Dendritic cell treated with granulocyte-macrophage colony-stimulating factor and Interleukin-4, amounts not matched to agents 40 ng/mL and 50 ng/mL, for 4 days (primary cell): ENCODE measurements around the gene HK1.

Source experiments
- H3K27ac Mint-ChIP-seq: one replicate; pipeline ENCODE4 v1.8.0; 2022; ENCODE audit warnings: mild to moderate bottlenecking, mixed read lengths
- H3K27me3 Mint-ChIP-seq: one replicate; pipeline ENCODE4 v1.8.0; 2022; ENCODE audit warnings: mild to moderate bottlenecking, mixed read lengths
- H3K36me3 Mint-ChIP-seq: one replicate; pipeline ENCODE4 v1.8.0; 2022; ENCODE audit warnings: low read depth, mixed read lengths
- H3K4me1 Mint-ChIP-seq: one replicate; pipeline ENCODE4 v1.8.0; 2022; ENCODE audit warnings: low read depth, mixed read lengths
- H3K4me3 Mint-ChIP-seq: one replicate; pipeline ENCODE4 v1.8.0; 2022; ENCODE audit warnings: mild to moderate bottlenecking, moderate library complexity, mixed read lengths
- H3K9me3 Mint-ChIP-seq: one replicate; pipeline ENCODE4 v1.8.0; 2022; ENCODE audit warnings: mixed read lengths
- intact Hi-C: fragments of 100-400 bp; cut with micrococcal nuclease; formaldehyde crosslinking; loops from one replicate; pipeline ENCODE4 v1.15.0; 2022

The HK1 gene

DNA sequence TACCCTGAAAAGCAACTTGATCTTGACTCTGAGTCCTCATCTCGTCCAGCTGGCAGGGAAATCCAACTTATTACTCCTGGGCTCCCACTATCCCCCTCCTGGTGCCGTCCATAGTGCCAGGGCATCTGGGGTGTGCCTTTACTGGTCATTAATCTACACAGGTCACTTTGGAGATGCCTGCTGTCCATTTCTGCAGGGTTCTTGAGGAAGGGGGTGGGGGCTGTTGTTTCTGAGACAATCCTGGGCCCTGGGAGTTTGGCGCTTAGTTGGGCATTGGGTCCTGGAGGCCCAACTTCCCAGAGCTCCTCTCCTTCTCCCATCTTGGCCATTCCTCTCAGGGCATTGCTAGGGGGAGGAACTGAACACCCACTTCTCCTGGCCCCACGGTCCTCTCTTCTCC lies 144.4 kb downstream of the HK1 start:
- Mint-ChIP-seq H3K9me3 (no peaks in the 10 kb centered on the region), H3K36me3 (no peaks in the 10 kb centered on the region), H3K27ac (no peak overlapping the region), H3K4me1 (peaks cover 40% of the 10 kb centered on the region), H3K4me3 (no peak overlapping the region), H3K27me3 (peaks cover 5% of the 10 kb centered on the region)
- intact Hi-C loops = loop anchor here (10.0 kb wide), 1 partner anchor 212 kb away; the partner anchor contains the start of gene FAM241B

DNA sequence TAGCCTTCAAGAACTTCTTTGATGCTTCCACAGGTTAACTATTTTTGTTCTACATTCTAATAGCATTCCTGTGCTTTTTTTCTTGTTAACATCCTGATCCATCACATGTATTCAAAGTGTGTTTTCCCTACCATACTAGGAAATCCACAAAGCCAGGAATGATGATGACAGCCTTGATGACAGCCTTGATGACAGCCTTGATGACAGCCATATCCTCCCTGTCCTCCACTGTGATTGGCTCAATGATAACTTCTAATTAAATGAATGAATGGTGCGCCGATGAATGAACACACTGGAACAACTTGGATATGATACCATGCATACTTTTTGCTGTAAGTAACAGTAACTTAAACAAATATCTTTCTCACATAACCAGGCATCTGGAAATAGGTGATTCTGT lies 146.7 kb downstream of the HK1 start:
- Mint-ChIP-seq H3K27ac (no peak overlapping the region), H3K4me3 (no peak overlapping the region), H3K27me3 (peaks cover 8% of the 10 kb centered on the region), H3K4me1 (peaks cover 41% of the 10 kb centered on the region), H3K9me3 (no peaks in the 10 kb centered on the region), H3K36me3 (no peaks in the 10 kb centered on the region)
- intact Hi-C loops = loop anchor here (10.0 kb wide), 1 partner anchor 210 kb away; the partner anchor contains the start of gene FAM241B

GRCh38 chr10:69425511-69426298 lies 147.4 kb downstream of the HK1 start:
- Mint-ChIP-seq H3K27ac (peak overlapping the region; percentile 53), H3K36me3 (no peaks in the 10 kb centered on the region), H3K4me3 (no peak overlapping the region), H3K27me3 (peaks cover 8% of the 10 kb centered on the region), H3K4me1 (peaks cover 41% of the 10 kb centered on the region), H3K9me3 (no peaks in the 10 kb centered on the region)
- intact Hi-C loops = loop anchor here (10.0 kb wide), 1 partner anchor 209 kb away; the partner anchor contains the start of gene FAM241B

- no peaks in the 10 kb centered on the region for H3K9me3 Mint-ChIP-seq
- peaks cover 41% of the 10 kb centered on the region for H3K4me1 Mint-ChIP-seq
- intact Hi-C loops = loop anchor here (10.0 kb wide), 1 partner anchor 208 kb away; the partner anchor contains the start of gene FAM241B
- H3K27ac Mint-ChIP-seq = peak overlapping the region; percentile 53
- peaks cover 8% of the 10 kb centered on the region for H3K27me3 Mint-ChIP-seq
- H3K4me3 Mint-ChIP-seq = no peak overlapping the region
- H3K36me3 Mint-ChIP-seq = no peaks in the 10 kb centered on the region
These were observed 148.1 kb downstream of the HK1 start for GRCh38 chr10:69426376-69426727.

DNA sequence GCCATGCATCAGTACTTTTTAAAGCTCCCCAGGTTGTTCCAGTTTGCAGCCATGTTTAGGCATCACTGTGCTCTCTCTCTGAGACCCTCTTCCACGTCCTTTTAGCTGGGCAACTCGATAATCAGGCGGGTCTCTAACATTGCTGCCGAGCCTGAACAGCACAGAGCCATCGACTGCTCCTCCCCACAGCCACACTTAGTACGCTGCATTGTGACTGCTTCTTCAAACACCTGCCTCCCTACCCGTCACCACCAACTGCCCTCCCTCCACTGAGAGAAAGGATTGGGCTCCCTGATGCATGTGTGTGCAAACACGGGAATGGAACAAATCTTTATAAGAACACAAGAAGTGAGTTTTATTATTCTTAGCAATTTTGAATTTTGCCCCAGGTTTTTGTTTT lies 149.9 kb downstream of the HK1 start:
- Mint-ChIP-seq H3K27me3 (peaks cover 9% of the 10 kb centered on the region), H3K36me3 (no peaks in the 10 kb centered on the region), H3K4me3 (no peak overlapping the region), H3K27ac (no peak overlapping the region), H3K9me3 (no peaks in the 10 kb centered on the region), H3K4me1 (peaks cover 31% of the 10 kb centered on the region)
- intact Hi-C loops = loop anchor here (10.0 kb wide), 1 partner anchor 207 kb away; the partner anchor contains the start of gene FAM241B

GRCh38 chr10:69434169-69434568 lies 155.9 kb downstream of the HK1 start:
- Mint-ChIP-seq H3K4me1 (peaks cover 44% of the 10 kb centered on the region), H3K36me3 (no peaks in the 10 kb centered on the region), H3K9me3 (peaks cover 11% of the 10 kb centered on the region), H3K4me3 (no peak overlapping the region), H3K27me3 (peaks cover 5% of the 10 kb centered on the region), H3K27ac (peak overlapping the region; percentile 27)
- intact Hi-C loops = no loop called here

GRCh38 chr10:69434926-69435325 lies 156.6 kb downstream of the HK1 start:
- Mint-ChIP-seq H3K9me3 (peaks cover 11% of the 10 kb centered on the region), H3K4me1 (peaks cover 51% of the 10 kb centered on the region), H3K27me3 (peaks cover 5% of the 10 kb centered on the region), H3K27ac (peak overlapping the region; percentile 27), H3K4me3 (no peak overlapping the region), H3K36me3 (no peaks in the 10 kb centered on the region)
- intact Hi-C loops = no loop called here

GRCh38 chr10:69435966-69436520 lies 157.7 kb downstream of the HK1 start:
- no peaks in the 10 kb centered on the region for H3K36me3 Mint-ChIP-seq
- peaks cover 61% of the 10 kb centered on the region for H3K4me1 Mint-ChIP-seq
- H3K9me3 Mint-ChIP-seq = peaks cover 11% of the 10 kb centered on the region
- intact Hi-C loops = no loop called here
- no peak overlapping the region for H3K4me3 Mint-ChIP-seq
- peak overlapping the region; percentile 27 for H3K27ac Mint-ChIP-seq
- peaks cover 5% of the 10 kb centered on the region for H3K27me3 Mint-ChIP-seq

DNA sequence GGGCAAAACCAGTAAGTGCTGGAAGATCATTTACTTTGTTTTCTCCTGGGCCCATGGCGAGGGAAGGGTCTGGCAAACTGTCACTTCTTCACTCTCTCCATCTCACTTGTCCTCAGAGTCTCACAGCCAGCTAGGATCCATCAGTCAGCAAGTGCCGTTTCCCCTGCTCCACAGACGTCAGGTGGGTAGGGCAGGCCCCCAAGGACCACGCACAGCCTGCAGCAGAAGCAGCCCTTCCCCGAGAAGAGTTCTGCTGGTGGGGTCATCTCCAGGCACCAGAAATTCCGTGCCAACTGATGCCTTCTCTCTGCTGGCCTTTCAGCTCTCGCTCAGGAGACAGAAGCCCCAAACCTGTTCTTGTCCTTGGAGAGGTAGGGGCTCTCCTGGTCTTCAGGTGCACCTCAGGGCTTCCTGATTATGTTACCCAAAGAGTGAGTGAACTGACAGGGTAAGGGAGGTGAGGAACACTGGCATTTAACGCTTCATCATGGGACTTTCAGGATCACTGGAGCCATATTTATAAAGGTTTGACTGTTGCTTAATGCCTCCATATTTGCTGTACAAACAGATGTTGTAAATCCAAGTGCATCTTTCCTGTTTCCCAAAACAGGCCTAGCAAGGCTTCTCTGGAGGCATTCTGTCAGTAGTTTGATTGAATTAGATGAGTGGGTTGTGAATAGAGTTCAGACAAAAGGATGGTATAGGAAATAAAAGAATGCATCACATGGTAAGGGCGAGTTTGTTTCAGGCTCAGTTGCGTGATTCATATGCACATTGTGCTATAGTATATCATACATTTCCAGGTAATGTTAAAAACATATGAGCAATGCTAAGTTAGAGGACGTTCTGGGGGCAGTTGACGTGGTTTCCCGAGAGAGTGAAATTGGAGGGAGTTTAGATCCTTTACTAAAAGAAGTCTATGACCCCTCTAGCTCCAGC lies 159.3 kb downstream of the HK1 start:
- intact Hi-C loops = no loop called here
- Mint-ChIP-seq H3K27me3 (peaks cover 3% of the 10 kb centered on the region), H3K4me3 (no peak overlapping the region), H3K27ac (peak overlapping the region; percentile 95), H3K36me3 (no peaks in the 10 kb centered on the region), H3K4me1 (peaks cover 72% of the 10 kb centered on the region), H3K9me3 (peaks cover 11% of the 10 kb centered on the region)

DNA sequence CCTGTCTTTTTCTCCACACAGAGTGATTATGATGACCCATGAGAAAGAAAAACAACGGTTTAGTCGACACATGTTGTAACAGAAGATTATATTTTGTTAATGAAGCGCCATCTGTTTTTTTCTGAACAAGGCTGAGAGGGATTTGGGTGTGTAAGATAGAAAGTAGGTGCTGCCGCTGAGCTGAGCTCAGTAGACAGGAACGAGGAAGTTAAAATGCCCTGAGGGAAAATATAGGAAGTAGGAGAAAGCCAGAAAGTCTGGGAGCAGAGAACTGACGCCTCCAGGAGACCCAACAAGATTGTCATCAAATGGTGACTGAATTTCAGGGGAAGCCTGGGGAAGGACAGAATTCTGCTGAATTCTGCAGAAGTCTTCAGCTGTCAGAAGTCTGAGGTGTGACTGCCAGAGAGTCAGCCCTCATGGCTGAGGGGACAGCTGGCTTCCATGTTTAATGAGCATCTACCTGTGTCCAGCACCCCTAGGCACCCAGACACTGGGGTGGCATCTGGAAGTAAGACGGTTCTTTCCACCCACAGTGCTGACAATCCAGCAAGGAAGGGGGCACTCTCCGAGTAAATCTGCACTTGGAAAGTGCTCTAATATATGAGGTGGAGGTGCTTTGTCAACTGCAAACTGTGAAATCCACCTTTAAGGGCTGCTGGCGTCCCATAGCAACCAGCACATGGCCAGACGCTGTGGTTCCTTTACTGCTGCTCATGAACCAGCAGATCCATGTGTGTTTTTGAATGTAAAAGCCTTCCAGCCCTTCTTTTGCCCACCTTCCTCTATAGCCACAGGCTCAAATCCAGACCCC lies 160.4 kb downstream of the HK1 start:
- peaks cover 77% of the 10 kb centered on the region for H3K4me1 Mint-ChIP-seq
- peak overlapping the region; percentile 60 for H3K4me3 Mint-ChIP-seq
- no peaks in the 10 kb centered on the region for H3K36me3 Mint-ChIP-seq
- peaks cover 3% of the 10 kb centered on the region for H3K27me3 Mint-ChIP-seq
- H3K9me3 Mint-ChIP-seq = peaks cover 11% of the 10 kb centered on the region
- intact Hi-C loops = no loop called here
- H3K27ac Mint-ChIP-seq = peak overlapping the region; percentile 95

DNA sequence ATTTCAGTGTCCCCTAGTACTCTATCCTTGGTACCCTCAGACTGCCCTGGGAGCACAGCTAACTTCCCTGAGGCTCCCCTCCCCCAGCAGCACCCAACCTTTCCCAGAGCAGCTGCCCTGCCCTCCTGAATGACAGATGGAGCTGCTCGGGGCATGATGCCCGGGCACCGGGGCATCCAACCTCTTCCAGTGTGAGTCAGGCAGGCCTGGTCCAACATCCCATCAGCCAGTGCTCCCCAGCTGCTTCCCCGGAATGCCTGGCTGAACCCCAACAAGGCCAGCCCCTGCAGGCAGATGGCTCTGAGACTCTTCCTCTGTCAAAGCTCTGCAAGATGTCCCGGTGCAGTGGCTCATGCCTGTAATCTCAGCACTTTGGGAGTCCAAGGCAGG lies 161.0 kb downstream of the HK1 start:
- Mint-ChIP-seq H3K4me1 (peaks cover 77% of the 10 kb centered on the region), H3K9me3 (peaks cover 9% of the 10 kb centered on the region), H3K36me3 (no peaks in the 10 kb centered on the region), H3K27me3 (peaks cover 3% of the 10 kb centered on the region), H3K27ac (peak overlapping the region; percentile 95), H3K4me3 (peak overlapping the region; percentile 60)
- intact Hi-C loops = no loop called here

GRCh38 chr10:69439813-69440506 lies 161.7 kb downstream of the HK1 start:
- Mint-ChIP-seq H3K4me1 (peaks cover 73% of the 10 kb centered on the region), H3K9me3 (peaks cover 3% of the 10 kb centered on the region), H3K4me3 (peak overlapping the region; percentile 60), H3K27ac (peak overlapping the region; percentile 95), H3K27me3 (peaks cover 3% of the 10 kb centered on the region), H3K36me3 (no peaks in the 10 kb centered on the region)
- intact Hi-C loops = no loop called here

DNA sequence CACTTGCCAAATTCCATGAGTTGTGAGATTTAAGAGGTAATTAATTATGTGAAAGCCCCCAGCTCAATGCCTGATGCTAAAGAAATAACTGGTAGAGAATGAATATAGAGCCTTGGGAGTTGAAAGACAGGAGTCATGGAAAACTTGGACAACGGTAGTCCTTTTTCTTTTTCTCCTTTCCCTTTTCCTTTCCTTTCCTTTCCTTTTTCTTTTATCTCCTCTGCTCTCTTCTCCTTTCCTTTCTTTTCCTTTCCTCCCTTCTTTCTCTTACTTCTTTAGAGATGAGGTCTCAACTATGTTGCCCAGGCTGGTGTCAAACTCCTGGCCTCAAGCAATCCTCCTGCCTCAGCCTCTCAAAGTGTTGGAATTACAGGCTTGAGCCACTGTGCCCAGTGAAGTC lies 165.1 kb downstream of the HK1 start:
- intact Hi-C loops = no loop called here
- peak overlapping the region; percentile 58 for H3K27ac Mint-ChIP-seq
- H3K4me3 Mint-ChIP-seq = no peak overlapping the region
- peaks cover 2% of the 10 kb centered on the region for H3K27me3 Mint-ChIP-seq
- no peaks in the 10 kb centered on the region for H3K9me3 Mint-ChIP-seq
- no peaks in the 10 kb centered on the region for H3K36me3 Mint-ChIP-seq
- peaks cover 73% of the 10 kb centered on the region for H3K4me1 Mint-ChIP-seq
